Stimulated activated CD8-positive, alpha-beta memory T cell treated with anti-CD3 and anti-CD28 coated beads, Interleukin-7, amount 100 ng/mL, for 1 hour (primary cell): ENCODE data around the gene NRIP2.

ENCODE experiments used
- DNase-seq, 2 donors: peaks; one replicate each; pipeline ENCODE4 v3.0.0-alpha.2; 2020; ENCODE audit warnings: low read depth in 2 of 2

The NRIP2 gene

GRCh38 chr12:2845280-2845679, 10.4 kb upstream of the NRIP2 start:
- no peak for DNase-seq

- DNase-seq: no peak
Measured at GRCh38 chr12:2844786-2845185, 10.0 kb upstream of the NRIP2 start.

- DNase-seq: no peak
Measured at GRCh38 chr12:2842948-2843347, 8.1 kb upstream of the NRIP2 start.

GRCh38 chr12:2841056-2841650, 6.3 kb upstream of the NRIP2 start:
- DNase-seq: no peak

DNA sequence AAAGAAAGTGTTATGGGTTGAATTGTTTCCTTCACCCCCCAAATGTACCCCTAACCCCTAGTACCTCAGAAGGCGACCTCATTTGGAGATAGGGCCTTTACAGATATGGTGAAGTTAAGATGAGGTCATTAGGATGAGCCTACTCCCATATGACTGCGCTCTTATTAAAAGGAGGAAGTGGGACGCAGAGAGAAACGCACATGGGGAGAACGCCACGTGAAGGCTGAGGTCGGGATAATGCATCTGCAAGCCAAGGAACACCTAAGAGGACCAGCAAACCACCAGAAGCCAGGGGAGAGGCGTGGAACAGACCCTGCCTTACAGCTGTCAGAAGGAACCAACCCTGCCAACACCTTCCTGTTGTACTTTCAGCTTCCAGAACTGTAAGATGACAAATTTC, 1.7 kb upstream of the NRIP2 start:
- DNase-seq: no peak

DNA sequence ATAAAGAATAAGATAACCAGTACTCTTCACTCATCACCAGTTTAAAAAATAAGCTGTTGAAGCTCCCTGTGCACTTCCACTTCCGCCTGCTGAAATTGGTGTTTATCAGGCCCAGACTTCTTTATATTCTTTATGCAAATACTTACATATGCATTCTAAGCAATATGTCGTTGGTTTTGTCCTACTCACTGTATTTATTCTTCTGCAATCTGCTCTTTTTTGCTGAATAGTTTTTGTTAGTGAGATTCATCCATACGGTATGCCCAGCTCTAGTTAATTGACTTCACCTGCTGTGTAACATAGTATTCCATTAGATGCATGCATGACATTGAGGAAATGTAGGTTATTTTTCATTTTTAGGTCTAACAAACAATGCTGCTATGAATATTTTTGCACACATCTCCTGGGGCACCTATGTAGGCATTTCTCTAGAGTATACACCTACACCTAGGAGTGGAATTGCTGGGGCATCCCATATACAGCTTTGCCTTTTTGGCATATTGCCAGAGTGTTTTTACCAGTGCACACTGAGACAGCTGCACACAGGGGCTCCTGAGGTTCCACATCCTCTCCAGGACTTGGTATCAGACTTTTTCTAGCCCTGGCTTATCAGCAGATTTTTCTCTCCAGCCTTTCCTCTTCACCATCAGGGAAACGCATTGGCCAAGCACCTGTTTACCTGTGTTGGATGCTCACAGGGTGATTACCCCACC, 1.0 kb upstream of the NRIP2 start:
- DNase-seq: no peak

GRCh38 chr12:2833810-2834209, 1.0 kb downstream of the NRIP2 start:
- no peak for DNase-seq

DNA sequence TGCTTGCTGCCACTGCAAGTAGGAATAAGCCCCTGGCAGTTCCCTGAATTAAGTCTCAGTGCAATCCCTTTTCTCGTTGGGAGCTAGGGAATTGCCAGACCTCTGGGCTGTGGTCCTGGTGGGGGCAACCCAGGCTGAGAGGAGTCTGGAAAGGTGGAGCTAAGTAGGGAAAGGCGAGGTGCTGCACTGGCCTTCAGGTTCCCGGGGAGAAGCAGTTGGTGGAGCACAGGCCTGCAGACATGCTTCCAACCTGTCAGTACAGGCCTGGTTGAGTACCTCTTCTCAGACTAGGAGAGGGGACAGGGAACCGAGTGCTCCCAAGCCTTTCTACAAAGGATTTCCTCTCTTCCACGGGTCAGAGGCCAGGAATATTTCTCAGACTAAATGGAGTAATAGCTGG, 1.5 kb downstream of the NRIP2 start:
- no peak for DNase-seq

DNA sequence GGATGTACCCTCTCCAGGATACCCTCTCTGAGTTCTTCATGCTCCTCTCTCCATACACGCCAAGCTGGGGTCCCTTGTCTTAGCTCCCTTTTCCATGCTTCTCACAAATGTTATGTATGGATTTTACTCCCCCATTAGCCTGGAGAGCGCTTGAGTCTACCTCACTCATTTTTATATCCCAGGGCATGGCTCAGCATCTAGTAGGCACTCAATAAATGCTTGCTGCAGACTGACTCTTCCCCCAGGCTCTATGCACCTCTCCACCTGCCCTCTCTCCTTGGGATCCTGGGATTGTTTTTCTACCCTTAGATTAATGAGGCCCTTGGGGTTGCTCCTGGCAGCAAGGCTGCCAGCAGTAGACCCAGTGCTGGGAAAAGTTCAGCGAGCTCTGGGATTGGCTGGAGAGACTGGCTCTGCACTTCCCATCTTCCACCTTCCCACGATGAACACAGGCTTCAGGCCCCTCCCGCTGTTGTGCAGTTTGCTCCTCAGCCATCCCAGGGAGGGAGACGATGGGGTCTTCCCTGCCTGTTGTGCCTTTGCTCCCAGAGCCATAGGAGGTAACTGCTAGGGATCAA, 2.2 kb downstream of the NRIP2 start:
- no peak for DNase-seq

- DNase-seq: no peak
Measured at GRCh38 chr12:2829275-2829674, 5.6 kb downstream of the NRIP2 start.

- no peak for DNase-seq
Measured at GRCh38 chr12:2826721-2827515, 7.9 kb downstream of the NRIP2 start.

DNA sequence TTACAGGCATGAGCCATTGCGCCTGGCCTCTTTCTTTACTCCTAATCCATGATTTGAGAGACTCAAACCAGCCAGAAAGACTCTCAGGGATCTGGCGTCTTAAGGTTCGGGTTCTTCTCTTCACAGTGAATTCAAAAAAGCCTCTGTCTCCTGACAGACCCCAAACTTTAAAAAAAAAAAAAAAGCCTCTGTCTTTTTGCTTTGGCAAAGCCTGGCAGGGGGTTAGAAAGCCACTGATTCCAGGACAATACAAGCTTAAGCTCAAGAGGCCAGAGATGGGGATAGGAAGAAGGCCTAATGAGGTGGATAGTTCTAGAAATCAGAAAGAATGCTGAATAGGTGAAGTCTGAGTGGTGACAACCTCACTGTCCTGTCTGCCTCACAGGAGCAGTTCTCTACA, 8.8 kb downstream of the NRIP2 start:
- no peak for DNase-seq

DNA sequence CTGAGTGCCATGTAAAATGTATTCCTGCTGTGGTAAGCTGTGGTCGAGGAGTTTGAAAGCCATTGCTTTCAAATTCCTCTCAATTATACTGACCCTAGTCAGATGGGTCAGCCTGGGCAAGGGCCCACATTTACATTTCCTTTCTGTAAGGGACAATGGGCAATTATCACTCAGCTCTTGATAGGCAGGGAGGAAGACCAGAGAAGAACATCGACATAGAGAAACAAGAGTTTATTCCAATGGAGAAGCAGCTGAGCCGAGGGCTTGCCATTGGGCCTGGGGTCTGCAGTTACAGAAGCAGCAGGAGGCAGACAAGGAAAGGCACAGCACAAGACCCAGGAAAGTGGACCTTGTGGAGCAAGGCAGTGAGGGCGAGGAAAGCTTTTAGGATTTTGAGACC, 9.7 kb downstream of the NRIP2 start:
- no peak for DNase-seq

DNA sequence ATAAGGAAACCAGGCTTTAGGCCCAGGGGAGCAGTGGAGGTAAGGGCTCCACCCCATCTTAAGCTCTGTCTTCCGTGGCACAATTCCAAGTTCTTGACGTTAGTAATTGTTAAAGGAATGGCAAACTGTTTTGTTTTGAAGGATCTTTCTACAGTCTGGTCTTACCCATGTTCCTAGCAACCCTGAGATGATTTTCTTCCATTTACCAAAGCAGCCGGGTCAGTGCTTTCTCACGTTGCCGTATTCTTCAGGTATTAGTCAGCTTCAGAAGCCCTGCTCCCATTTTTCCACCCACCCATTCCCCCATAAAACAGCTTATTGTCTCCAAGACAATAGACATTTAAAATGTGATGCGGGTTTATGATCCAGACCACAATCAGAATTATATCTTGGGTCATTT, 10.3 kb downstream of the NRIP2 start:
- DNase-seq: no peak

GRCh38 chr12:2823483-2823882, 11.4 kb downstream of the NRIP2 start:
- no peak for DNase-seq

GRCh38 chr12:2820432-2820831, 14.4 kb downstream of the NRIP2 start:
- no peak for DNase-seq

GRCh38 chr12:2819810-2820209, 15.0 kb downstream of the NRIP2 start:
- no peak for DNase-seq

- no peak for DNase-seq
Measured at GRCh38 chr12:2813214-2814185, 21.3 kb downstream of the NRIP2 start.

- DNase-seq: peak; percentile 84 to 89
Measured at GRCh38 chr12:2812290-2813213, 22.3 kb downstream of the NRIP2 start, which contains the start of gene ITFG2. TSS of gene ITFG2 (plus strand) at chr12:2812668. CDS start at chr12:2812761, 93 bp downstream.

GRCh38 chr12:2811801-2812200, 23.0 kb downstream of the NRIP2 start:
- DNase-seq: no peak
